GM21723 (cell line): ENCODE measurements around the gene RHOB.

Experiments used
- ATAC-seq: cut with Tn5 transposase; IDR thresholded peaks from one replicate; pipeline ENCODE4 v1.9.1; 2021; ENCODE audit warnings: mild to moderate bottlenecking, moderate library complexity; ENCODE audit not compliant: unreplicated experiment

The RHOB gene

DNA sequence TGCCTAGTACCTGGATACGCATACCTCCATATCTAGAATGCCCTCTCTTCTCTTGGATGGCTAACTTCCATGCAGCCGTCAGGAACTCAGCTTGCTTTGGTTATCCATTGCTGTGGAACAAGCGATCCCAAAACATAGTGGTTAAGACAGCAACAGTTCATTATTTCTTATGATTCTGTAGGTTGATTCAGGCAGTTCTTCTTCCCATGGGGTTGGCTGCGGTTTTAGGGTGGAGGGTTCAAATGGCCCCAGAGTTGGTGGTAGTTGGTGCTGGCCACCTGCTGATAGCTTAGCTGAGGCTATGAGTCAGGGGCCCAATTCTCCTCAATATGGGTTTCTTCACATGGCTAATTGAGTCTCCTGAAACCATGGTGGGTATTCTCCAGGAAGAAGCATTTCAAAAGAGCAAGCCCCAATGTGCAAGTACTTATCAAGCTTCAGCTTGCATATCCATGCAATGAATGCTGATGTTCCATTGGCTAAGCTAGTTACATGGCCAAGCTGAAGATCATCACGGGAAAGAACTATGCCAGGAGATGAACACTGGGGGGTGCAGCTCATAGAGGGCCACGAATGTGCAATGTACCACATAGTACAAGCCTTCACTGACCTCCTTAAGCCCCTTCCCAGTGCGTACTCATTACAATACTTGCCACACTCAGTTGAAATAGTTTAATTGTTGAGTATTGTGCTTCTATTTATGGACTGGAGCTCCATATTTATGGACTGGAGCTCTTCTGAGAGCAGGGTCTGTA is 10.0 kb upstream of the RHOB start:
- no peak for ATAC-seq

DNA sequence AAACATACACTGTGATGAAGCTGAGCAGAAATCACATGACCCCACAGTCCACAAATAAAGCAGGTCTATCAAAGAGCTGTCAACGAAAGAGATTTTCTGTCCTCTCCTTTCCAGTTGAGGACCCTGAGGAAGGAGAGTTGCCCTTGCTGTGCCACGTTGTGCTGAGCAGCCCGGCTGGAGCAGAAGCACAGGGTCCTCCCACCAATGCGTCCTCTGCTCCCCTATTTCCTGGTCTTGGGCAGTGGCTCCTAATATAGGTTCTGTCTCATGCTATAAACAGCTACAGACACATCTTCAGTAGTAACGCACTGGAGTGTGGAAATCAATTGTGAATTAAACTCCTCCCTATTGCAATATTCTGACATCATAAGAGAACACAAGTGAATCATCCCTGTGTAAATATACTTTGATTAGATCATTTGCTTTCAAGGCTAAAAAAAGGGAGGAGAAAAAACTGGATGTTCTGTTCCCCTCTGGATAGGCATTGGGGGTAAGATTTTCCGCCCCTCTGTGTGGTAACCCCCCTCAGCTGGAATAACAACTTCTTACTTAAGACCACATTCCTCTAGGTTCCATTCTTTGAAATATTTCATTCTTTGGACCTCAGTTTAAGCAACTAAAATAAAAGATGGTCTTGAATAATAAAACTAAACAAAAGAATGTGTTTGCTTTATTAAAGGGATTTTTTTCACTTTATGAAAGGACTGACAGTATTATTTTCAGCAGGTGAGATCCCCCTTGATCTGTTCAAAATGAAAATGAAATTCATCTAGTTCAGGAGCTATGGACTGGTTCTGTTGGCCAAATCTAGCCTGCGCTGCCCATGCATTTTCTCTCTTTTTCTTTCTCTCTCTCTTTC is 8.3 kb upstream of the RHOB start:
- no peak for ATAC-seq

DNA sequence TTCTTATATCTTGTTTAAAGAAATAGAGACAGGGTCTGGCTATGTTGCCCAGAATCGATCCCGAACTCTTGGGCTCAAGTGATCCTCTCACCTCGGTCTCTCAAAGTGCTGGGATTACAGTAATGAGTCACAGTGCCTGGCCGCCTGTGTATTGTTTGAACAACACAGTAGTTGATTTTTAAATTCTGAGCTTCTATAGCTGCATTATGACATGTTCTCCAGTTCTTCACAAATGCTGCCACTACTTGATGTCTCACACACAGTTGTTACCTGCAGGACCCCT is 7.7 kb upstream of the RHOB start:
- no peak for ATAC-seq

DNA sequence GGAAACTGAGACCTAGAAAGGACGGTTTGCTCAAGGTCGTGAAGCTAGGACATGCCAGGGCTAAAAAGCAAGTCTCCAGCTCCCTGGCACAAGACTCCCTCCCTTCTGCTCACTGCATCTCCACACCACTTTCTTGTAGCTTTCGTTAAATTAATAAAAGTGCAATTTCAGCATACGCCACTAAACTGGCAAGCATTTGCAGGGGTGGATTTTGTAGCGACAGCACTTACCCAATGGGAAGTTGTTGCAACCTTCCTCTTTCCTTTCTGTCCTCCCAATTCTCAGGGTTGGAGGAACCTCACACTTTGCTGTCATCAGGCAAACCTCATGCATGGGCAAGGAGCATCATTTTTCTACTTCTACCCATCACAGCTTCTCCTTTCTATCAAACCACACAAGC is 7.4 kb upstream of the RHOB start:
- ATAC-seq, result no peak

DNA sequence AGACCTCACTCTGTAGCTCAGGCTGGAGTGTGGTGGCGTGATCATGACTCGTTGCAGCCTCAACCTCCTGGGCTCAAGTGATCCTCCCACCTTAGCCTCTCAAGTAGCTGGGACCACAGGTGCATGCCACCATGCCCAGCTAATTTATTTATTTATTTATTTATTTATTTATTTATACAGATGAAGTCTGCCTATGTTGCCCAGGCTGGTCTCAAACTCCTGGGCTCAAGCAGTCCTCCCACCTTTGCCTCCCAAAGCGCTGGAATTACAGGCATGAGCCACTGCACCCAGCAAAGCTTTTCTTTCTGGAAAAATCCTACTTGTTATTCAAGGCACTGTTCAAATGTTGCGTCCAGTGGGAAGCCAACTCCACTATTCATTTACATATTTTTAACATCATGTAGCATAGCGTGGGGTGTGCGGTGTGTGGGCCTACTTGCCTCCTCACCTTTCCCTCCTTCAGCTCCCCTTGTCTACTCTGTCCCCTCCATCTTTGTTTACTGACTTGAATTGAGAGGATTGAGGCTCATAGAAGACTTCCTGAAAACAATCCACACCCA is 6.8 kb upstream of the RHOB start:
- ATAC-seq, result no peak

DNA sequence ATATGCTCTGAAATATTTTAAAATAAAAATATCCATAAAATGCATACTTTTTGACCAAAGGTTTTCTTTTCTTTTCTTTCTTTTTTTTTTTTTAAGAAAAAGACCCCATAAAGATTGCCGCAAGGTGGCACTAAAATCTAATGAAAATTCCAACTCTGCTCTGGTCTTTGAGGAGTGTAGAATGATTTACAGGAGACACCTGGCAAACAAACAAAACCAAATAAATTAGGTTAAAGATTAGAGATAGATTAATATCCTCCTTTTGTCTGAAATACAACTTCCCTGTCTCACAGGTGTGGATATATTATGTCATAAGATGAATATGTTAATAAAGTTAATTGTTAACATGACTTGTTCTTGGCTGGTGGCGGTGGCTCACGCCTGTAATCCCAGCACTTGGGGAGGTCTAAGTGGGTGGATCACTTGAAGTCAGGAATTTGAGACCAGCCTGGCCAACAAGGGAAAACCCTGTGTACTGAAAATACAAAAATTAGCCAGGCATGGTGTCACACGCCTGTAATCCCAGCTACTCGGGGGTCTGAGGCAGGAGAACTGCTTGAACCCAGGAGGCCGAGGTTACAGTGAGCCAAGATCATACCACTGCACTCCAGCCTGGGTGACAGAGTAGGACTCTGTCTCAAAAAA is 3.5 kb upstream of the RHOB start:
- ATAC-seq, result no peak

DNA sequence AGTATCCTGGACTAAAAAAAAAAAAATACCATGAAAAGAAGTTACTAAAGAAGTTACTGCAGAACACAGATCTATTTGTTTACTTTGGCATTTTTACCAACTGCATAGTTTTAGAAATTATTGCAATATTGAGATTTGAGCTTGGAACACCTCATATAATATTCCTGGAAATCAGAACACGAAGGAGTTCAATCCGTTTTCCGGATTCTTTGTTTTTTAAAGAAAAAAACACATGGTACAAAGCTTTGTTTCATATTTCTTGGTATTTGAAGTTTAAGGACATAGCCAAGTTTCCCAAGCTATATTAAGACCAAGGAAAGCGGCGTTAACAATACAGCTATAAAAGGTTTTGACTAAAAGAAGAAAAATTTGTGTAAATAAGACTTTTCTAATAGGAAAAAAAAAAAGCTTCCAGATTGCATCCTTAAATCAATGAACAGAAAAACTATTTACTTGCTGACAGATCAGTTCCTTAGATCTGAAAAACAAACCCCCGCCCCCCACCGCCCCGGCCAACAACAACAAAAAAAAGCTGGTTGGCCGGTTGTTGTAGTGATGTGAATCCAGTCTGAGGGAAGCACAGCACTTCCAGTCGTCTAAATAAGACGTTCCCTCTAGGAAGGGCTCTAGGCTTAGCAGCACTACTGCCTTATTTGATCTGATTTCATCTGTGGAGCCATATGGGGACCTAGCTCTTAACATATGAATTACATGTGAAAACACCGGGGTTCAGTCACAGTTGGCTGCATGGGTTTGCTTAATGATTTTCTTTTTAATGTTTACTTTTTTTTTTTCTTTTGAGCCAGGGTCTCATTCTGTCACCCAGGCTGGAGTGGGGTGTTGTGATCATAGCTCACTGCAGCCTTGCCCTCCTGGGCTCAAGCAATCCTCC is 2.5 kb upstream of the RHOB start:
- no peak for ATAC-seq

DNA sequence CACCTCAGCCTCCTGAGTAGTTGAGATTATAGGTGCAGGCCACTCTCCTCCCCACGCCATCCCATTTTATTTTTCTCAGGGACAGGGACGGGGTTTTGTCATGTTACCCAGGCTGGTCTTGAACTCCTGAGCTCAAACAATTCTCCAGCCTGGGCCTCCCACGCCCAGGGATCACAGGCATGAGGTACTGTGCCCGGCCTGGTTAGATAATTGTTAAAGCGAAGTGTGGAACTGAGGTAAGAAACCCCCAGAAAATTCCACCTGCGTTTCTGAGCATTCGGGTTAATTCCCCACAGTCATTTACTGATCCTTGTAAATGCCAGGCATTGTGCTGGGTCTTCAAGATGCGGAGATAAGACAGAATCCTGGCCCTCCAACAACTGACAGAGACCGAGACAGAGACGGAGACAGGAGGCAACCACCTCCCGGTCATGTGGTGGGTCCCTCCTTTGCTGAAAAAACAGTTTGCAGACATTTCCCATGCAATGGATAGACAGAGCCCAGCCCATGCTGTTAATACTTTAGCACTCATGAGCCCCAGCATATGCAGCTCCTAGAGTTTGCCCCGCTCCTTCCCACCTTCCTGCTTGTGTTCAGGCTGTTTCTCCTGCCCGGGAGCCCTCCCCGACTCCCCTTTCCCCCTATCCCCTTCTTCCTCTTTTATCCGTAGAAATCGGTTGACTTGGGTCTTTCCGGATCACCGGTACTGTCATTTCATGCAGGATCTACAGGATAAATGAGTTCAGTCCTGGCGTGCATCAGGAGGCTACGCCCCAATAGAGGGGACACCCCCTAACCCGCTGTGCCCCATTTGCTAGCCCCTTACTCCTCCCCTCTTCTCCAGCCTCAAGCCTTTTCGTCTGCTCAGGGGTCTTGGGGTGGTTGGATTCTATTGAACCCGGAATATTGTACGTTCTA is 1.6 kb upstream of the RHOB start:
- no peak for ATAC-seq

DNA sequence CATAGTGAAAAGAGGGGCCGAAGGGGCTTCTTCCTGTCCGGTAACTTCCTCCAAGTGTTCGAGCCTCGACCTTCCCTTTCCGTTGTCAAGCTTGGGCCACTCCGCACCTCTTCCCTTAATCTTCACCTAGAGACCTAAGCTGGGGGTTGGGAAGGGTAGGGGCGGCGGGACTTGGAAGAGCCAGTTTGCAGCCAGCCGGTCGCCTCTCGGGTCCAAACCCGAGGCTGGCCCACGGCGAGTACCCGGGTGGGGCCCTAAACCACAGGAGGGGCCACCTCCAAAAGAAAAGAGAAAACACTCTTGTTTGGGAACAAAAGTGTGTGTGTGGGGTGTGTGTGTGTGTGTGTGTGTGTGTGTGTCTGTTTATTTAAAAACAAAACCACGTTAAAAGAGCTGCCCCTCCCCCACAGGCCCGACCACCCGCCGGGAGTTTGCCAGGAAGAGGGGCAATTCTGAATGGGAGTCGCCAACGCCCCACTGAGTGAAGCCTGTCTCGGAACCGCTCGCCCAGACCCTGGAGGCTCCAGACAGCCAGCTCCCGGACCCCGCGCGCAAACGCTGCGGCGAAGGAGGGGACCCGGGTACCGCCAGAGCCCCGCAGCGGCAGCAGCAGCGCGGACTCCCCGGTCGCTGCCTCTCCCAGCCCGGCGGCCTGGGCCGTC is 488 bp upstream of the RHOB start:
- ATAC-seq, result no peak

DNA sequence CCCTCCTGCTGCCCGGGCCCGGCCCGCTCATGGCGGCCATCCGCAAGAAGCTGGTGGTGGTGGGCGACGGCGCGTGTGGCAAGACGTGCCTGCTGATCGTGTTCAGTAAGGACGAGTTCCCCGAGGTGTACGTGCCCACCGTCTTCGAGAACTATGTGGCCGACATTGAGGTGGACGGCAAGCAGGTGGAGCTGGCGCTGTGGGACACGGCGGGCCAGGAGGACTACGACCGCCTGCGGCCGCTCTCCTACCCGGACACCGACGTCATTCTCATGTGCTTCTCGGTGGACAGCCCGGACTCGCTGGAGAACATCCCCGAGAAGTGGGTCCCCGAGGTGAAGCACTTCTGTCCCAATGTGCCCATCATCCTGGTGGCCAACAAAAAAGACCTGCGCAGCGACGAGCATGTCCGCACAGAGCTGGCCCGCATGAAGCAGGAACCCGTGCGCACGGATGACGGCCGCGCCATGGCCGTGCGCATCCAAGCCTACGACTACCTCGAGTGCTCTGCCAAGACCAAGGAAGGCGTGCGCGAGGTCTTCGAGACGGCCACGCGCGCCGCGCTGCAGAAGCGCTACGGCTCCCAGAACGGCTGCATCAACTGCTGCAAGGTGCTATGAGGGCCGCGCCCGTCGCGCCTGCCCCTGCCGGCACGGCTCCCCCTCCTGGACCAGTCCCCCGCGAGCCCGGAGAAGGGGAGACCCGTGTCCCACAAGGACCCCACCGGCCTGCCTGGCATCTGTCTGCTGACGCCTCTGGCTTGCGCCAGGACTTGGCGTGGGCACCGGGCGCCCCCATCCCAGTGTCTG is 767 bp downstream of the RHOB start:
- ATAC-seq, result peak; percentile 19

DNA sequence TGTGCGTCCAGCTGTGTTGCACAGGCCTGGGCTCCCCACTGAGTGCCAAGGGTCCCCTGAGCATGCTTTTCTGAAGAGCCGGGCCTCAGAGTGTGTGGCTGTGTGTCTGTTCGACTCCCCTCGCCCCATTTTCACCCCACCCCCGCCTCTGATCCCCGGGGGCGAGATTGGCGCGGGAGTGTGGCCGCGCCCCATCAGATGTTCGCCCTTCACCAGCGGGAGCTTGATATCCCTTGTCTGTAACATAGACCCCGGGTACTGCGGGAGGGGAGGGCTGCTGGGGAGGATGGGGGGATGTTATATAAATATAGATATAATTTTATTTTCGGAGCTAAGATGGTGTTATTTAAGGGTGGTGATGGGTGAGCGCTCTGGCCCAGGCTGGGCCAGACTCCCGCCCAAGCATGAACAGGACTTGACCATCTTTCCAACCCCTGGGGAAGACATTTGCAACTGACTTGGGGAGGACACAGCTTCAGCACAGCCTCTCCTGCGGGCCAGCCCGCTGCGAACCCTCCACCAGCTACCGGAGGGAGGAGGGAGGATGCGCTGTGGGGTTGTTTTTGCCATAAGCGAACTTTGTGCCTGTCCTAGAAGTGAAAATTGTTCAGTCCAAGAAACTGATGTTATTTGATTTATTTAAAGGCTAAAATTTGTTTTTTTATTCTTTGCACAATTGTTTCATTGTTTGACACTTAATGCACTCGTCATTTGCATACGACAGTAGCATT is 1.5 kb downstream of the RHOB start:
- no peak for ATAC-seq

DNA sequence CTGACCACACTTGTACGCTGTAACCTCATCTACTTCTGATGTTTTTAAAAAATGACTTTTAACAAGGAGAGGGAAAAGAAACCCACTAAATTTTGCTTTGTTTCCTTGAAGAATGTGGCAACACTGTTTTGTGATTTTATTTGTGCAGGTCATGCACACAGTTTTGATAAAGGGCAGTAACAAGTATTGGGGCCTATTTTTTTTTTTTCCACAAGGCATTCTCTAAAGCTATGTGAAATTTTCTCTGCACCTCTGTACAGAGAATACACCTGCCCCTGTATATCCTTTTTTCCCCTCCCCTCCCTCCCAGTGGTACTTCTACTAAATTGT is 2.1 kb downstream of the RHOB start:
- ATAC-seq, result no peak

DNA sequence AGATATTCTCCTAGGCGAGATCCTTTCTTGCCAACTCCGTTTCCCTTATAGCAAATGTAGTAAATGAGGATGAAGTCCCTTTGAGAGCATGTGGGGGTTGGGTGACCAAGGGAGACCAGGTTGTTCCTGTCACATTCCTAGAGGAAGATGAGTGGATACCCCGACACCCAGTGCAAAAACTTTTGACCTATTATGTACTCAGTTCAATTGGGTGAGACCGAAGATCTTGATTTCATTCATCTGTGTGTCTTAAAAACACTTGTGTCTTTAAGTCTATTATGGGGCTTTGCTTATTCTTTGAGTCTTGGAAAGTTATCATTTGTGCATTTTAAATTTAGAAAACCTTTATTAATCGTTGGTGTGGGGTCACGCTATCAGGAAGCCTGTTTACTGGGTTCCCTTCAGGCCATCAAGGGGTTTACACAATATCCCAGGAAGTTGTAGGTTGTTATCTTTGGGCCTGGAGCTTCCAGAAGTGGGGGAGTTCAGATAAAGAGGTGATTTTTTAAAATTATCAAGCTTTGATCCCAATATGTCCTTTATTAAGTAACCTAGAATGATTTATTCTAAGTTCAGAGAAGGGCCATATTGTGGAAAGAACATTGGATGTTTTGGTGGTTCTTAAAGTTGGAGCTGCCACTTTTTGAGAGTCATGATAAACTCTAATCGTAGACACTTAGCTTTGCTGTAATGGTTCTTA is 2.8 kb downstream of the RHOB start:
- no peak for ATAC-seq

DNA sequence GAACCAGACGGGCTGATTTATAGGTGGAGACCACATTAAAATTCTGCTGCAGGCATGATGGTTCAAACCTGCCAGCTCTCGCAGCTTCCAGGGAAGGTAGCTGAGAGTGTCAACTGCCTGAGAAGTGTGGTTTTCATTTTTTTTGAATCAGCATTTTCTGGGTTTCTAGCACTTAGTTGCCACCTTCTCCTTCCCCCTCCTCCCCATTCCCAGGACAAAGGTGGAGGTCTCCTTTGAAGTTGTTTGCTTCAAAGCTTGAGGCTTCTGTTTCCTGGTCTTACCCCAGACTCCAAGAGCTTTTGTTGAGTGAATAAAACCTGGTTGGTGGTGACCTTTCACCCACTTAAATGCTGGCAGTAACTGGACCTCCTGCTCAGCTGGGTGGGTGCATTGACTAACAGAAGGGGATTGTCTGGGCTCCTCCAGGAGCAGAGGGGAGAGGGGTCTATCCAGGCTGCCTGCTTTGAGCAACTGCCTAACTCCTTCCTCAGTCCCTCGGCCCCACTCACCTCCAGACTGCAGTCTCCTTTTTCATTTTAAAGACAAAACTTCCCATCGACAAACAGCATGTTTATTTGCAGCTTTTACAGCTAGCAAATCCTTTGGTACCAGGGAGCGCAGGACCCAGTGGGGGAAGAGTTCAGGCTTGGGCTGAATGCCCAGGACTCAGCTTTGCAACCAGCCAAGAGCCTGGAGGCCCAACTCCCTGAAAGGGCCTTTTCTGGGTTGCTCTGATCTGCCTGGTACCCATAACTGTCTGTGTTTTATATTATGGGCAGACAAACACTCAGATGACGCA is 3.5 kb downstream of the RHOB start:
- no peak for ATAC-seq

DNA sequence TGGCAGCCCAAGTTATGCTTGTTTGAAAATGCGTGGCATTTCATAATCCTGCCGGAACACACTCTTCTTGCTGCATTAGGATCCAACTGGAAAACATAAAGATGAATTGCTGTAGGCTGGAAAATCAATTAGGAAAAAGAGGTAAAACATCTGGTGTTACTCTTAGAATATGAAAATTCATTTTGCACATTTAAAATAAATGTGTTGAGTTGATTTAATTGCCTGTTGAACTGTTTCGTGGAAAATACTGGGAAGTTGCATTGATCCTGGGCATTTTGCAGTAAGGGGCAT is 4.1 kb downstream of the RHOB start:
- no peak for ATAC-seq

DNA sequence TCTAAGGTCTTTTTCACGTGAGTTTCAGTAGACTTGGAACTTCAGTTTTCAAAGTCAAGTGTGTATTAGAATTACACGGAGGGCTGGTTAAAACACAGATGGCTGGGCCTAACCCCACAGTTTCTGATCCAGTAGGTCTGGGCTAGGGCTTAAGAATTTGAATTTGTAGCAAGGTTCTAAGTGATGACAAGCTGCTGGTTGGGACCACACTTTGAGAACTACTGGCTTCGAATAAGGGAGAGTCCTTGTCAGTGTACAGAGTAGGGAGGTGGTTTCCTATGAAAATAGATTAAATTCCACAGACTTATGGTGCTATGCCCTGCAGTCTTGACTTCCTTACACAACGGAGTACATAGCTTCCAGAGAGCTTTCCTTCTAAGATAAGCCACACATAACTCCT is 4.5 kb downstream of the RHOB start:
- no peak for ATAC-seq
